Activated T-cell treated with anti-CD3 and anti-CD28 coated beads for 1 hour (primary cell): ENCODE data around the gene MYH14.
"Not testable (repeated sequence)": the region's sequence is repeated elsewhere in the genome, so short reads cannot be mapped to it uniquely, and the experiment has no call there.

ENCODE experiments used
- DNase-seq: peaks from one replicate; pipeline ENCODE4 v3.0.0-alpha.2; 2020; ENCODE audit warnings: low read depth

MYH14 gene

DNA sequence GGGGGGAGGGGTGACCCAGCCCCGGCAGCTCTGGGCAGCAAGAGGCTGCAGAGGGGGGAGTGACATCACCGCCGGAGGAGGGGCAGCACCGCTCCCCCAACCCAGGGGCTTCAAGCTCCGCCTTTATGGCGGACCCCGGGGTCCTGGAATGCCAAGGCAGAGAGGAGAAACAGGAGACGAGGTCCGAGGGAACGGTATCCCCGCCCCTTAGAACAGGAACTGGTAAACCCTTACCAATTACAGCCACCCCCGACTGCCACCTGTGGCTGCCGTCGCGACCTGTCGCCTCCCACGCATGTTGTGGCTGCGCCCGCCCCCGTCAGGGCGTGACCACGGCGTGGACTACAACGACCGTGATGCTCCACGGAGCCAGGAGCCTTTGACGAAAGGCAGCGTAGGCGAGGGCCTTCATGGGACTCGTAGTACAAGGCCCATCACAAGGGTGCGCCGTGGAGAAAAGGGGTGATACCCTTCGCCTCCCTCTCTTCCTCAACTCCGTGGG lies 129.9 kb downstream of the MYH14 start:
- DNase-seq, result peak; percentile 82

DNA sequence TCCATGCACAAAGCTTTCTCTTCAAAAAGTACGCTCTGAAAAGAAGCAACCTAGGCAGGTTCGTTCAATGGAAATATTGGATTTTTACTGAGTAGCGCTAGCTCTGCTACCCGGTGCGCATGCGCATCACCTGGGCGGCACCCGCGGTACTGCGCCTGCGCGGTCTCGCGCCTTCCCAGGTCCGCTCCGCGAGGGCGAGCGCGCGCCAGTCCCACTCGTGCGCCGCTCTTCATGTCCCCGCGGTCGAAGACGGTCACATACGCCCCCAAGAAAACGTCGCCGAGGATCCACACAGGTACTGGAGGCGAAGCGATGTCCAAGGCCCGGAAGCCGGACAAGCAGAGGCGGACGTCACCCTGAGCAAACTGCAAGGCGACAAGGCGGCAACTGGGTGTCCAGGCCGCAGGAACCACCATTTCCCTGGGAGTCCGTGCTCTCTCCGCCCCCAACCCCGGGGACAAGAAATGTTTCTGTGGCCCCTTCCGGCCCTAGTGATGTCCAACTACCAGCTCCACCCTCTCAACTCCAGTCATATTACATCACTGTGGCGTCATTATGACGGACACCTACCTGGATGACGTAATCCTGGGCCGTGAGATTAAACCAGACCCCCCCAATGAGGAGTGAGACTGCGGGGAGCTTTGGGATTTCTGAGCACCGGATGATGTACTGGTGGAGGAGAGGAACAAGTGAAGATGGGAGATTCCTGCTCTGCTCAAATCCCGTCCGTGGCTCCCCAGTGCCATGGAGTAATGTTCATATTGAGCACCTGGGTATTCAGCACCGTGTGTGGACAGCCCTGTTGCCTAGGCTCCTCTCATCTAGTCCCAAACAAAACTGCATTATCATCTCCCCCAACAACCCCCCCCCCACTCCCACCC lies 130.6 kb downstream of the MYH14 start:
- peak; percentile 77 for DNase-seq

DNA sequence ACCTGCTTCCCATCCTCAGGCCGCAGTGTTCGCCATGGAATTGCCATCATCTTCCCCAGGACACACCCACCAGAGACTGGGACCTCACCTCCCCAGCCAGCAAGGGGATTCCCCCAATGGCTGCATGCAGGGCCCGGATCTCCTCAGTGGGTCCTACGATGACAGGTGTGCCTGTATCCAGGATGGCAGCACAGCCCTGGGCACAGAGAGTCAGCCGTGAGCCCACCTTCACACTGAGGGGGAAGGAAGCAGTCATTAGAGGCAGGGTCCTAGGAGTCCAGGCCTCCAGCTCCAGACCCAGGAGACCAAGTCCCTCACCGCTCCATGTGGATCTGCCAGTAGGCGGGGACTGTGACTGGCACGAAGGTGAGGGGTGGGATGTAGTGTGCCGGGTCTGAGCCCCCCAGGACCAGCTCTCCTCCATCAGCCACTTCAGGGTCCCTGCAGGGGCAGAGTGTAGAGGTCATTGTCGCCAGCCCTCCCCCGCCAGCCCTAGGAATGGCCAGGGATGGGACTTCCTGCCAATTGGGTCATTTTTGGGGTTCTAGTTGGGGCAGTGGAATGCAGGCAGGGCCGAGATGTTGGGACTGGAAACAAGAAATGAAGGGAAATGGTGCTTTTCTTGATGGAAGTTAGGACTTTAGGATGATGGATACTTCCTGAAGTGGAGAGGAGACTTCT lies 131.5 kb downstream of the MYH14 start:
- DNase-seq, result no peak

DNA sequence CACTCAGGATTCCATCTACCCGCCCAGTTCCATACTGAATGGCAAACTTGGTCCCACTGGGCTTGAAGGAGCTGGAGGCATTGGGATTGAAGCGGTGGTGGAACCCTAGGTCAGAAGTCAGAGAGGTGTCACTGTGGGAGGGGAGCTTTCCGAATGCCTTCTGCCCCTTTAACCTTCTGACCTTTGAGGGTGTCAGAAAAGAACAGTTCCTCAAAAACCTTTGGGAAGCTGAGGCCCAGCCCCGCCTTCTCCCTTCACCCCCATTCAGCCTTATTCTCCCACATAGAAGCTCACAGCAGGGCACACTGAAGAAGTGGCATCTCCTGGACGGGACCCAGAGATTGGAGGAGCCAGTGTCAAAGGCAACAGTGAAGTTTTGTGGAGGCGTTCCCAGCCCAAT lies 133.6 kb downstream of the MYH14 start:
- DNase-seq, result not testable (repeated sequence)

DNA sequence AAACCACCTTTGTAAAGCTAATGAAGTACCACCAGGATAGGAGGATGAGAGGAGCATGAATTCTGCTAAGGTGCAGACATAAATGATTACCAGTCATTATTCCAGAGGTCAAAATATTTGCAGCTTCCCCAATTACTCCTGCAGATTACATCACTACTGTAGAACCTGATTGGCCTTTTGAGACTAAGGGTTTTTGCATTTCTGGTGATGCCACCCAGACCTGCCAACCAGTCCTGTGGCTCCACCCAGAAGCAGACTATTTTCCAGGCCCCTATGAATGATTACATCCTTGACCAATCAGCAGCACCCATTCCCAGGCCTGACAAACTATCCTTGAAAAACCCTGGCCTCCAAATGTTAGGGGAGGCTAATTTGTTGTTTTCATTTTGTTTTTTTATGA lies 136.9 kb downstream of the MYH14 start:
- no peak for DNase-seq

DNA sequence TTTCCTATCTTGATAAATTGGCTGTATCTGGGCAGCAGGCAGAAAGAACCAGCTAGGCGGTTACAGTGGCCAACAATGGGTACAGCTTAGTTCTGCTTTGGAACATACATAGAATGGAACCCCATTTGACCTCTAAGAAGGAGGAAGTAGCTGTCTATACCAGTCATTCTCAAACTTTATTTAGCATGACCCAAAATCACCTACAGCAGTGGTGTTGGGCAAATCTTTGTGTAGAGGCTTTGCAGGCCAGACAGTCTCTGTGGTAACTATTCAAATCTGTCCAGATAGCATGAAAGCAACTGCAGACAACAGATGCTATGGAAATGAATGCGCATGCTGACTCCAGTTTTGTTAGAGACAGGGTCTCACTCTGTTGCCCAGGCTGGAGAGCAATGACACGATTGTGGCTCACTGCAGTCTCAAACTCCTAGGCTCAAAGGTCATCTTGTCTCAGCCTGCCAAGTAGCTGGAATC lies 137.7 kb downstream of the MYH14 start:
- DNase-seq, result no peak

DNA sequence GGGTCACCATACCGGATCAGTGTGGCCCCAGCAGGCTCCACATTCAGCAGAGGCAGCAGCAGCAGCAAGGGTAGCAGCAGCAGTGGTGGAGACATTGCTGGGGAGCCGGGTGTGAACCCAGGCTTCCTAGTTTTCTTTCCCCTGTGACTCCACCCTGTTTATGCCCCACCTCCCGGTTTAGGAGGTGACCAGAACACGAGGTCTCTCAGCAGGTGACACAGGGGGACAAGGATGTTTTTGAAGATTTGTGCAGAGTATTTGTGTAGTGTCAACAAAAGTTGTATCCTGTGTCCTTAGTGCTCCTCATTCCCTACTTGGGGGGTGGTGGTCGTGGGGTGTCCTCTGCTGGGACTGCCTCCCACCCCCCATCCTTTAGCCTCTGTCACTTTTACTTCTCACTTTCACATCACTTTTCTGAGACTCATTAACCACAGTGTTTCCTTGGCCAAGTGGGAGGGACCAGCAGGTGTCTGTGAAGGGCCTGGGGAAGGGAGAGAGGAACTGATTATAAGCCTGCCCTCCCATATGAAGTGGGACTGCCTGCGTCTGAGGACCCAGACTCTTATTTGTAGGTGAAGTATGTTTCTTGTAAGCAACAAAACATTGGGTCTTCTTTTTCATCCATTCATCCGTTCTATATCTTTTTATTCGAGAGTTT lies 141.4 kb downstream of the MYH14 start:
- no peak for DNase-seq

DNA sequence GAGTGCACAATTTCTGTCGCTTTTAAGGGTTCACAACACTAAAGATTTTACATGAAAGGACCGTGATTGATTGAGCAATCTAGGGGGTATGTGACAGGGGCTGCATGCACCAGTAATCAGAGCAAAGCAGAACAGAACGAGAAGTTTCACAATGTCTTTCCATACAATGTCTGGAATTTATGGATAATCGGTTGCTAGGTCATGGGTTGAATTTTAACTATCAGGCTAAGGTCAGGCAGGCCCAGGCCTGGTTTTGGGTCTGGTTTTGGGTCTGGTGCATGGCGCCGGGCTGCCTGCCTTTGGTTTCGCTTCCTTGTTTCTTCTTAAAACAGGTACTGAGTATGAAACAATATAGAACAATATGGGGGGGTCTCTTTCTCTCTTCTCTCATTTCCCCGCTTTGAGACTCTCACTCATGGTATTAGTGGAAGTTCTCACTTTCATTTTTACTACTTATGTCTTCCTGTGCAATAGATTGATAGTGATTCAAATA lies 143.7 kb downstream of the MYH14 start:
- not testable (repeated sequence) for DNase-seq

DNA sequence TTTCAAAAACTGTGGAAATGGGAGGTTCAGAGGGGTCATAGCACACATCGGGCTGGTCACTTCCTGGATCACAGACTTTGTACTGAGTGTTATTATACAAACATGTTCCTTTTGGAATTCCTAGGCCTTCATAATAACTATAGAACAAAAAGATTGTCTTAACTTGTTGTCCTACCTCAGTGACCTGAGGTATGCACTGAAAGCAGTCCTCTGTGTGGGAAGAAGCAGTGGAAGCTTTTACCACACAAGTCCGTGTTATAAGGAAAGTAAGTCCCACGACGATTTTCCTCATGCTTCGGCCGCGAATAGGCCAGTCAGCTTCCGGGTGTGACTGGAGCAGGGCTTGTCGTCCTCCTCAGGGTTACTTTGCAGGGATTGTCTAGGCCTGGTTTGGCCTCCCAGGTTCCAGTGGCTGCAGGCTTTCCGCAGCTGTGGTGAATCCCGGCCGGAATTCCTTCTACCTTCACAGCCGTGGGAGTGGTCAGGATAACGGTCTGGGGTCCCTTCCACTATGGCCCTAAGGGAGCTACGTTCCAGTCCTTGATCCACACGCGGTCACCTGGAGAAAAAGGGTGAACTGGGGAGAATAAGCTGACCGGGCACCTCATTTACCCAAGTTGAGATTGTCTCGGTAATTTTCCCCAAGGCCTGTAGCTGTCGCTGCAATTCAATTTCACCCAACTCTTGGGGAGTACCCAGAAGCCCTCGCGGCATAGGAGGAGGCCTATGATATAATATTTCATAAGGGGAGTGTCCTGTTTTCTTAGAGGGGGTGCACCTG lies 146.0 kb downstream of the MYH14 start:
- DNase-seq, result no peak

DNA sequence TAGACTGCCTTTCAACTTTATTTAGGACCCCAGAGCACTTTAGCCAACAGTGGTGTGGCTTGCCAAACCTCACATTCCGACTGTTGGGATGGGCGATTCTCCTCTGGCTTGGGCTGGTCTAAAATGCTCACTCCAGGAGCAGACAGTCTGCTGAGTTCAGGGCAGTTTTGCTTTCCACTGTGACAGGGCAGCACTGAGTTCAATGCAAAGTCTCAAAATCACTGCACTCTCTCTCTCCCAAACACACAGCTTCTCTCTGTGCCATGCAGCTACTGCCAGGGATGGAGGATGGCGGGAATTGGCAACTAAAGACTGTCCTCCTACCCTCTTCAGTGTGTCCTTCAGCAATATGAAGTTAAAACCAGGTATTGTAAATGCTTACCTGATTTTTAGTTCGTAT lies 148.8 kb downstream of the MYH14 start:
- no peak for DNase-seq

DNA sequence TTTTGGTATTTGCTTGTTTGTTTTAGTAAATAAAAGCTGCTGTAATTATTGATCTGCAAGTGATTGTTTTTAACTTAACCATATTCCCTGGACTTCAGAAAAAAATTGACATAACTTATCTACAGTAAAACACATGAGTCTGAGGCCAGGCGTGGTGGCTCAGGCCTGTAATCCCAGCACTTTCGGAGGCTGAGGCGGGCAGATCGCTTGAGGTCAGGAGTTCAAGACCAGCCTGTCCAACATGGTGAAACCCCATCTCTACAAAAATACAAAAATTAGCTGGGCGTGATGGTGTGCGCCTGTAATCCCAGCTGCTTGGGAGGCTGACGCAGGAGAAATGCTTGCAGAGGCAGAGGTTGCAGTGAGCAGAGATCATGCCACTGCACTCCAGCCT lies 150.1 kb downstream of the MYH14 start:
- not testable (repeated sequence) for DNase-seq

DNA sequence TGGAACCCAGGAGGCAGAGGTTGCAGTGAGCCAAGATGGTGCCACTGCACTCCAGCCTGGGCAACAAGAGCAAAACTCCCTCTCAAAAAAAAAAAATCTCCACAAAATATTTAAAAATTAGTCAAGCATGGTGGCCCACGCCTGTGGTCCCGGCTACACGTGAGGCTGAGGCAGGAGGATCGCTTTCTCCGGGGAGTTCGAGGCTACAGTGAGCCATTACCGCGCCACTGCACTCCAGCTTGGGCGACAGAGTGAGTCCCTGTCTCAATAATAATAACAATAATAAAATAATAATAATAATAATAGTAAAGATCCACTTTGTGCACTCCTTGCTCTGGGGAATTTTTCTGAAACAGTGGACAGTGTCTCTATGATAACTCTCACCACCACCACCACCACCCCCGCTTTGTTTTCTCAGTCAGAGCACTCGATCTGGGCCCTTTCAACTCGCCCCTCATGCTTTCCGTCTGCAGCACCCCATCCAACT lies 153.3 kb downstream of the MYH14 start:
- DNase-seq, result no peak

DNA sequence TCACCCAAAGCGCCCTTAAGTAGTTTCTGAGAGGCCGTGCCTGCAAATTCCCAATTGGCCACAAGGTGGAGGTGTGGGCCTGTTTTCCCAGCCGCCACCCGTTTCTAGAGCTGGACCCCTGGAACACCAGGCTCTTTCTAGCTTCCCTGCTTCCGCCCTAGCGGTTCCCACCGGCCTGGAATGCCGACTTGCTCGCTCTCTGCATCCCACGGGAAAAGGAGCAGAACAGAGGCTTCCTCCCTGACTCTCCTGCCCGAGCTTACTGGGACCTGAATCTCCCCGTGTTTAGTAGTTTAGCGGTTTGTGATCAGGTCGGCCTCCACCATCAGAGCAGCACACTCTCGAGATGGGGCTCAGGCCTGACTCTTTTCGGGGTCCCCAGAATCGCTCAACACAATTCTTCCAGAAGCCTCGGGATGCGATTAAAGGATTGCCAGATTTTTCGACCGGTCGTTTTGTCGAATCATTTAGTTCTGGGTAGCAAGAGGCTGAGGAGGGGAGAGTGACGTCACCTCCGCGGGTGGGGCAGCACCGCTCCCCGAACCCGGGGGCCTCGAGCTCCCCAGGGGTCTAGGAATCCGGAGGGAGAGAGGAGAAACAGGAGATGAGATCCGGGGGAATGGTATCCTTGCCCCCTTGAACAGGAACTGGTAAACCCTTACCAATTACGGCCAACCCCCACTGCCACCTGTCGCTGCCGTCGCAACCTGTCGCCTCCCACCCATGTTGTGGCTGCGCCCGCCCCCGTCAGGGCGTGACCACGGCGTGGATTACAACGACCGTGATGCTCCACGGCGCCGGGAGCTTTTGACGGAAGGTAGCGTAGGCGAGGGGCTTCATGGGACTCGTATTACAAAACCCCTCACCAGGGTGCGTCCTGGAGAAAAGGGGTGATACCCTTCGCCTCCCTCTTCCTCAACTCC lies 154.0 kb downstream of the MYH14 start:
- DNase-seq, result peak; percentile 82

DNA sequence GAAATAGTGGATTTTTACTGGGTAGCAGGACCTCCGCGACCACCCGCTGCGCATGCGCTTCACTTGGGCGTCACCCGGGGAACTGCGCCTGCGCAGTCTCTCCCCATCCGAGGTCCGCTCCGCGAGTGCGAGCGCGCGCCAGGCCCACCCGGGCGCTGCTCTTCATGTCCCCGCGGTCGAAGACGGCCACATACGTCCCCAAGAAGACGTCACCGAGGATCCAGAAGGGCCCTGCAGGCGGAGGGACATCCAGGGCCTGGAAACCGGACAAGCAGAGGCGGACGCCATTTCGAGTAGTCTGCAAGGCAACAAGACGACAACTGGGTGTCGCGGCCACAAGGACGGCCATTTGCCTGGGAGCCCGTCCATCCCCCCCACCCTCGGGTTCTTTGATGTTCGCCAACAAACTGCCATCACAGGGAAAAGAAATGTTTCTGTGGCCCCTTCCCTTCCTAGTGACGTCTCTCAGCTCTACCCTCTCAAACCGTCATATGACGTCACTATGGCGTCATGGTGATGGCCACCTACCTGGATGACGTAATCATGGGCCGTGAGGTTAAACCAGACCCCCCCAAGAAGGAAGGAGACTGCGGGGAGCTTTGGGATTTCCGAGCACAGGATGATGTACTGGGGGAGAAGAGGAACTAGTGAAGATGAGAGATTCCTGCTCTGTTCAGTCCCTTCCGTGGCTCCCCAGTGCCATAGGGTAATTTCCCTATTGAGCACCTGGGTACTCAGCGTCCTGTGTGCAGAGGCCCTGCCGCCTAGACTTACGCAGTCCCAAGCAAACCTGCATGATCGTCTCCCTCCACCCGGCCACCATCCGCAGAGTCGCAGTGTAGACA lies 155.3 kb downstream of the MYH14 start:
- DNase-seq, result peak; percentile 69

DNA sequence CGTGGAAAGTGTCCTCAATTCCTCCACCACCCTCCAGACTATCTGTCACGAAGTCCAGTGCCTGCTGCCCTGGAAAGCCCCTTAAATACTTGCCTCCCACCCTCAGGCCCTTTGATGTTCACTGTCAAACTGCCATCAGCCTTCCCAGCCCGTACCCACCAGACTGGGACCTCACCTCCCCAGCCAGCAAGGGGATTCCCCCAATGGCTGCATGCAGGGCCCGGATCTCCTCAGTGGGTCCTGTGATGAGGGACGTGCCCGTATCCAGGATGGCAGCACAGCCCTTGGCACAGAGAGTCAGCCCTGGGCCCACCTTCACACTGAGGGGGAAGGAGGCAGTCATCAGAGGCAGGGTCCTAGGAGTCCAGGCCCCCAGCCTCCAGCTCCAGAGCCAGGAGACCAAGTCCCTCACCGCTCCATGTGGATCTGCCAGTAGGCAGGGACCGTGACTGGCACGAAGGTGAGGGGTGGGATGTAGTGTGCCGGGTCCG lies 156.0 kb downstream of the MYH14 start:
- DNase-seq, result no peak
